Peyer's patch (tissue), 4 donors: ENCODE data around the gene WDR55.
A peak's percentile ranks its signal among the peaks of the same experiment; 100 is the strongest.

Experiments
- POLR2A ChIP-seq, 2 donors: fragments of 450-650 bp; IDR thresholded peaks; one replicate each; pipeline ENCODE4 v1.5.1; 2017; ENCODE audit warnings: antibody characterized with exemption in 2 of 2, mild to moderate bottlenecking in 2 of 2, moderate library complexity in 2 of 2
- TF ChIP-seq, protein P1 (sequence below), 6 experiments: fragments of 450-650 bp in 4 of 6; fragments of 200-600 bp in 2 of 6; sonication (generic) in 1 of 6; IDR thresholded peaks; one replicate each; pipeline ENCODE4 v1.5.1; 2017 to 2019; ENCODE audit warnings: antibody characterized with exemption in 6 of 6, mild to moderate bottlenecking in 3 of 6, moderate library complexity in 1 of 6

DNA sequence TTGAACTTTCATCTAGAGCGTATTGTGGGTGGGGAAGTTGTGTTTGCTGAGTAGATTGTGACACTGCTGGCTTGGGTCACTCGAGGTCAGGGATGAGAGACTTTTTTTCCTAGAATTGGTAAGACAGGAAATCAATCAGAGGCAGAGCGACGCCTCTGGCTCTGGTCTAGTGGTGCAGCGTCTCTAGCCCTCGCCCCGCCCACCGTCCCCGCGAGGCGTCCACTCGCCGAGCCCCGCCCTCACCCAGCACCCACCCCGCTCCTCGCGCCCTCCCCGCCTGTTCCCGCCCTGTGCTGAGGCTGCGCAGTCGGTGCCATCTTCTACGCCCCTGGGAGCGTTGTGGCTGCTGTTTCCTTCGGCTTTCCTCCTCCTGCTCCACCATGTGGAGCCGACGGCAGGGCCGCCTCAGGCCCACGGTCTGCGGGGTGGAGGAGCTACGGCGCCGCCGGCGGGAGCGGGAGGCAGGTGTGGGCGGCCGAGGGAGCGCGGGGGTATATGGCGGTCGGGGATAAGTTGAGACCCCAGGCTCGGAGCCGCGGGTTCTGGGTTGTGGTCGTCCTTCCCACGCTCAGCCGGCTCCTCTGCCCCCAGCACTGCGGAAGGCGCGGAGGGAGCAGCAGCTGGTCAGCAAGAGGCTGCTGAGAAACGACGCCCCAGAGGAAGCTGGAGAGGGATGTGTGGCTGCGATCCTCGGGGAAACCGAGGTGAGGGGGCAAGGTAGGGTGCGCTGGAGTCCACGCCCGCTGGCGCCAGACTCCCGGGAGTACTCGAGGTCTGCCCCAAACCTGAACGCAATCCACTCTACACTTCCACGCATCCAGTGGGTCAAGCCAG lies 25.3 kb upstream of the WDR55 start, which contains the start of gene TMCO6:
- TF ChIP-seq, protein P1, sequence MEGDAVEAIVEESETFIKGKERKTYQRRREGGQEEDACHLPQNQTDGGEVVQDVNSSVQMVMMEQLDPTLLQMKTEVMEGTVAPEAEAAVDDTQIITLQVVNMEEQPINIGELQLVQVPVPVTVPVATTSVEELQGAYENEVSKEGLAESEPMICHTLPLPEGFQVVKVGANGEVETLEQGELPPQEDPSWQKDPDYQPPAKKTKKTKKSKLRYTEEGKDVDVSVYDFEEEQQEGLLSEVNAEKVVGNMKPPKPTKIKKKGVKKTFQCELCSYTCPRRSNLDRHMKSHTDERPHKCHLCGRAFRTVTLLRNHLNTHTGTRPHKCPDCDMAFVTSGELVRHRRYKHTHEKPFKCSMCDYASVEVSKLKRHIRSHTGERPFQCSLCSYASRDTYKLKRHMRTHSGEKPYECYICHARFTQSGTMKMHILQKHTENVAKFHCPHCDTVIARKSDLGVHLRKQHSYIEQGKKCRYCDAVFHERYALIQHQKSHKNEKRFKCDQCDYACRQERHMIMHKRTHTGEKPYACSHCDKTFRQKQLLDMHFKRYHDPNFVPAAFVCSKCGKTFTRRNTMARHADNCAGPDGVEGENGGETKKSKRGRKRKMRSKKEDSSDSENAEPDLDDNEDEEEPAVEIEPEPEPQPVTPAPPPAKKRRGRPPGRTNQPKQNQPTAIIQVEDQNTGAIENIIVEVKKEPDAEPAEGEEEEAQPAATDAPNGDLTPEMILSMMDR (IDR thresholded peaks at IDR 0.05), result peak; percentile 34 to 76 (median 68)
- peak; percentile 41 to 59 for TF ChIP-seq POLR2A (IDR thresholded peaks at IDR 0.05)
